Measurements from ENCODE around the gene TUBA8.
"Not testable (repeated sequence)": the region's sequence is repeated elsewhere in the genome, so short reads cannot be mapped to it uniquely, and the experiment has no call there.

TUBA8 gene

DNA sequence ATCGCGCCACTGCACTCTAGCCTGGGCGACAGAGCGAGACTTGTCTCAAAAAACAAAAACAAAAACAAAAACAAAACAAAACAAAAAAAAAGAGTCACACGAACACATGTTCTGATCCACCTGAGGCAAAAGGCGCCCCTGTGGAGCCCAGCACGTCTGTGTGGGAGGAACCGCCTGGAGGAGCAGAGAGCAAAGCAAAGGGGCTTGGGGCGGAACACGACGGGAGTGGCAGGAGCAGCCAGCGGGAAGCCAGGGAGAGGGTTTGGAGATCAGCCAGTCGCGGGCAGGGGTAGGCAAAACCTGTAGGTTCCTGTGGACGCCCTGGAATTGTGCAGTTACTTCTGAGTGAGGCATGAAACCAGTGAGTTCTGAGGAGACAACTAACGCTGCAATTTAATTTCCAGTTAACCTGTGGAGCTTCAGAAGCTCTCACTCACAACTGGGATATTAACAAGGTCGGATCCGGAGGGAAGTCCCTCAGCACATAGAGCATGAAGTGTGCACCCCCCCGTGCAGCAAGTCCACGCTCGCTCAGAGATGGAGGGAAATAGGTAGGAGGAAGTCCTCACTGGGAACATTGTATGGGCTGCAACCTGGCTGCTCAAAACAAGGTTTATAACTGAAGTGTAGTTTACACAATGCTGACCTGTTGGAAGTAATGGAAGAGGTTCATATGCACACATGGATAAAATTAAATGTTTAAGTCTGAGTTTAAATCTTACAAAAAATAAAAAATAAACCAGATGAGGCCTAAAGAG lies 26.1 kb downstream of the TUBA8 start:
- DNase-seq, result no peak

DNA sequence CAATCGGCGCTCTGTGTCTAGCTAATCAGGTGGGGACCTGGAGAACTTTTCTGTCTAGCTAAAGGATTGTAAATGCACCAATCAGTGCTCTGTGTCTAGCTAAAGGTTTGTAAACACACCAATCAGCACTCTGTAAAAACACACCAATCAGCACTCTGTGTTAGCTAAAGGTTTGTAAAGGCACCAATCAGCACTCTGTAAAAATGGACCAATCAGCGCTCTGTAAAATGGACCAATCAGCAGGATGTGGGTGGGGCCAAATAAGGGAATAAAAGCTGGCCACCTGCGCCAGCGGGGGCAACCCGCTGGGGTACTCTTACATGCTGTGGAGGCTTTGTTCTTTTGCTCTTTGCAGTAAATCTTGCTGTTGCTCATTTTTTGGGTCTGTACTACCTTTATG lies 30.4 kb downstream of the TUBA8 start:
- not testable (repeated sequence) for DNase-seq

DNA sequence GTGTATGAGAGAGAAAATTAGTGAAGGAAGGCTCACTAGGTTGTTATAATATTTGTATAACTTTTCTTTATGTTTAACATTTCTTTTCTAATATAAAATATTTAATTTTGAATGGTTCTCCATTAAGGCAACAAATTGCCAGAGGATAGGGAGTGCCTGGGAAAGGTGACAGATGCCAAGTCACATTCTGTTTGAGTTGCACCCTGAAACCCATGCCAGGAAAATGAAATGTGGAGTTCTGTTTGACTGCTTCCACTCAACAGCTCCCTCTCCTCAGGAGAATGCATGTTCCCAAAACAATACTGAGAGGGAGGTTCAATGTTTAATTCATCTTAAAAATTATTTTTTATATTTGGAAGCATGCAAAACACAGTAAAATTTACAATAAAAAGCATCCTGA lies 33.5 kb downstream of the TUBA8 start:
- DNase-seq, result no peak

DNA sequence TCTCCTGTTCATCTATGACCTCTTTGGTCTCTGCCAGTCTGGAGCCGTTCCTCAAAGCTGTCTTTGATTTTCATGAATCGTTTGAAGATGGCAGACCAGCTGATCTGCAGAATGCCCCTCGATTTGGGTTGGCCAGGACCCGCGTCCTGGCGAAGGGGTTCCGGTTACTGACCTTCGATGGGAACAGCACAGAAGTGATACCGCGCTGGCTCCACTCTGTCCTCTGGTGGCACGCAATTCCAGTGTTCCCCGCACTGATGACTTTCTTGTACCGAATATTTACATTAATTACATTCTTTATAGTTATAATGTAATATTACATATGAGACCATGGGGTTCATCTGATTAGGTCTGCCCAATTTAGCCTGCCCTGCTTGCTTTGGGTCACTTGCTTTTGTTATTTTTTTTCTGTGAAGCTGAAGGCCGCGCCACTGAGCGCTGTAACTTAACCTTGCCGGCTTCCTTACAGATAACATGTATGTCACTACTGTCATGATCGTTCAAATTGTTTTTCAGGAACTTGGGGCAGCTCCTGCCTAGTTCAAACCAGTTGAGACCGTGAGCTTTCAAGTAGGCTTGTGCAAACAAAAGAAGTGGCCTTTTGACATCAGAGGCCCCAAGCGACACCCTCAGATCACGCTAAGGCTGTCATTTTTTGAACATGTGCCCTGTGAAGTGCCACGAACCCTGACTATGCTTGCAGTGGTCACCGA lies 35.2 kb downstream of the TUBA8 start:
- DNase-seq, result no peak

DNA sequence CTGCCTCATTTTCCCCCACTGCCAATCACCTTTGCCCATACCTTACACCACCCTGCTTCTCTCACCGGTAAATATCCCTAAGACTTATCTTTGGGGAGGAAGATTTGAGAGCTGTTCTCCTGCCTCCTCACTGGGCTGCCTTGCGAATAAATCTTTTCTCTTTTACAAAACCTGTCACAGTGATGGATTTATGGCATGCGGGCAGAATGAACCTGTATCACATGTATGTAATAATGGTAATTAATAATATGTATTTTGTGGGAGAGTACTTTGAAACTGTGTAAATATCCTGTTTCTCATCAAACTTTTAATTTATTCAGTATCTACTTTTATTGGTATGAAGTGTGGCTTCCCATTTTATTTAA lies 35.8 kb downstream of the TUBA8 start:
- DNase-seq, result no peak

DNA sequence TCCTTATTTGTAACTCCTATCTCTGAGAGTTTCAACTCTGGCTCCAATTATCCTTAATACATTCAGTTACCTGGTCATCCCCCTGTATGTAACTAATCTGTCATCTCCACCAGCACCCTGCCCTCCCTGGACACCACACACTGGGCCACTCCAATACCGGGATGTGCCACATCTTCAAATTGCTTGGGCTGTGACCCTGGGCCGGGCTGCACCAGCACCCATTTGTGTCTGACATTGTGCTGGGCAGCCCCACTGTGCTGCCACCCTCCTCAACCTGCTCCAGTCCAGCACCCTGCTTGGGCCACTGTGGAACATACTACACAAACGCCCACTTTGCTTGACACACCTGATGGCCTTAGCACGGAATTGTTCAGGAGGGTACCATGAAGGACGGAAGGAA lies 37.2 kb downstream of the TUBA8 start:
- DNase-seq, result no peak

DNA sequence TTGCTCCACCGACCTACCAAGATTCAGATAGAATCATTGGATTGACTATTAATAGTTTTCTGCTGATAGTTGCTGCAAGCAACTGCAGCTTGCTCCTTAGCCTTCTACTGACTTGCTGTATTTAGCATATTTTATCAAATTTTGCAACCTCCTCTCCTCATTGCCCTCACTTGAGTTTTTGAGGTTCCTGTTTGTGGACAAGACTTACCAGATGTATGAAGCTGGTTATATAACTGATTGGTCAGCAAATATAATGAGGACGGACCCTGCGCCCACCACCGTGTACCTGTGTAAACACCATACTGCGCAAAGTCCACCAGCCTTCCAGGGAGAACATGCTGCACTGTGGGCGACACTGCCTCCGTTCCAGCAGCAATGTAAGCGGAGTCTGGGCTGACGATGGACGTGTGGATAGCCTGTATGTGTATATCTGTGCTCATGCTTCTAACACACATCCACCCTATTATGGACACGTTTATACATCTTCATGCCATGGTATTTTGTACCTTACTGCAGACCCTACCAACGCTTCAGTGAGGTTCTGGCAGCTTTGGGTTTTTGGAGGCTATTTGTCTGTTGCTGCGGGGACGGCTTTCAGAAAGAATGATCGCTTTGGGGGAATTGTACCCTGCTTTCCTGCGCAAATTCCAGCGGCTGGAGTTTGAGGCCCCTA lies 37.8 kb downstream of the TUBA8 start:
- no peak for DNase-seq

DNA sequence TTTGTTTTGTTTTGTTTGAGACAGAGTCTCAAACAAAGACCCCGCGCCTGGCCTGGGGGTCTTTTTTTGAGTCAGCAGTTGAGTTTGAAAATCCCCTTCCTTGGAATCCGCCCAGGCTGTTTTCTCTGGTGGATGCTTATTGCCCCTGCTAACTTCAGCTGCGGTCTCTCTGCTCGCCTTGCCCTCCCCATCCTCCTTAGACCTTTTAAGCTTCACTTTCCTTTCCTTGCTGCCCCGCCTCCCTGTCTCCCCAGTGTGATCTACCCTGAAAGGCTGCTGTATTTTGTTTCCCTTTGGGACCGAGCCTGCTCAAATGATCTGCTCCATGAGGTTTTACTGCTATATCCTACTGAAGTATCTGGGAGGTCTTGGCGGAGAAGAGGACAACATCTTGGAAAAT lies 41.9 kb downstream of the TUBA8 start:
- no peak for DNase-seq

DNA sequence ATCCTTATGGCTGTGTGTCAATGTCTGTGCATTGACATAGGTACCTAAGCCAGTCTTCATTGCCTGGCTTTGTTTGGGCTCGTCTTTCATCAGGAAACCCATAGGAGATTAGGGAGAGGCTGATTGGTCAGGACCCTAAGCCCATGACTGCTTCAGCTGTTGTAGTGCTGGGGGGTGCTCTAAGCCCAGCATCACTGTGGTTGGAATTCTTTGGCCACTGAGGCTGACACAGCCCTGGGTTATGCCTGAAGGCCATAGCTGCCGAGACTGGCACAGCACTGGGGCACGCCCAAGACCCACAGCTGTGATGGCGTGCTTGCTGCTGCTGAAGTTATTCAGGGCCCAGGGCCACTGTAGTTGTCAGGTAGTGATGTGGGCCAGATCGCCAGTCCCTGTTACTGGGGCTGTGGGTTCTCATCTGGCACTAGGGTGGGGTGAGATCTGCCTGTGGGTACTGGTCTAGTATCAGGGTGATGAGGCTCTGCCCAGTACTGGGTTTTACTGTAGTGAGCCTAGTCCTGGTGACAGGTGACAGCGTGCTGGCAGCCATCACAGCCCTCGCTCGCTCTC lies 44.3 kb downstream of the TUBA8 start:
- no peak for DNase-seq

DNA sequence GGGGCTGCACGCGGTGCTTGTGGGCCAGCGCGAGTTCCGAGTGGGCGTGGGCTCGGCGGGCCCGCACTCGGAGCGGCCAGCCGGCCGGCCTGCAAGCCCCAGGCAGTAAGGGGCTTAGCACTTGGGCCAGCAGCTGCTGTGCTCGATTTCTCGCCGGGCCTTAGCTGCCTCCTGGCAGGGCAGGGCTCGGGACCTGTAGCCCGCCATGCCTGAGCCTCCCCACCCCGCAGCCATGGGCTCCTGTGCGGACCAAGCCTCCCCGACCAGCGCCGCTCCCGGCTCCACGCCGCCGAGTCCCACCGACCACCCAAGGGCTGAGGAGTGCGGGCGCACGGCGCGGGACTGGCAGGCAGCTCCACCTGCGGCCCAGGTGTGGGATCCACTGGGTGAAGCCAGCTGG lies 44.9 kb downstream of the TUBA8 start:
- DNase-seq, result not testable (repeated sequence)

DNA sequence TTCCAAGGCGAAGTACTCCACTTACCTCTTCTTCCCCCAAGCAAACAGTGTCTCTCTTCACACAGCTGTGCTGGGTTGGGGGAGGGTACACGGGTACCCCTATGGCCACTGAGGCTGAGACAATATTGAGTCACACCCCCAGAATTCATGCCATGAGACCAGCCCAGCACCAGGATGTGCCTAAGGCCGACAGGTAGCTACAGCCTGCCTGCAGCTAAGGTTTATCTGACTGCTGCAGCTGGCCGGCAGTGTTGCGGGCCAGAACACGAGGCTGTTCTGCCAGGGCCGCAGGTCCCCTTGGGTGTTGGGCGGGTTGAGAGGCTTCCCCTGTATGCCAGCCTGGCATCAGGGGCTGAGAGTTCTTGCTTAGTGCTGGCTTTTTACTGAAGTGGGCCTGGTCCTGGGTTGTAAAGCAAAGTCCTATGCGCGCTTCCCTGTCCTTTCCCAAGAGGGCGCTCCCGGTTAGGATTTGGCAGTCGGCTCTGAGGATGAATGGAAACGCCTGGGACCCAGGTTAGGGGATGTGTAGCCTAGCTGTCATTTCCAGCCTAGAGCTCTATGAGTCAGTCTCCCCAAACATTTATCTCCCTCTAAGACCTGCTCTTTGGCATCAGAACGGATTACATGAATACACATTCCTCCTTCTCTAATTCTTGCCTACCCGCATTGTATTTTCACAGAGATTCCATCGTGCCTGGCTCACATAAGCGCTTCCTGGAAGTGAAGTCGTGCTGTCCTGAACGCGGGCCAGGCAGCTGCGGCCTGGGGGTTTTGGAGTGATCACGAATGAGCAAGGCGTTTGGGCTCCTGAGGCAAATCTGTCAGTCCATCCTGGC lies 46.5 kb downstream of the TUBA8 start:
- no peak for DNase-seq

DNA sequence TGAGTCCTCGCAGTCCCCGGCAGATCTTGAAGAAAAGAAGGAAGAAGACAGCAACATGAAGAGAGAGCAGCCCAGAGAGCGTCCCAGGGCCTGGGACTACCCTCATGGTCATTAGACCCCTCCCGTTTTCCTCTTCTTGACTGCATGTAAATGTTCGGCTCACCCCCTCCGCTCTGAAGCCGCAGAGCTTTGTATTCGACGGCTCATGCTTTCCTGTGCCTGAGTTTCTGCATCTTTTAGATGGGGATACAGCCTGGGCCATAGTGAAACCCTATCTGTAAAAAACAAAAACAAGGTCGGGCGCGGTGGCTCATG lies 47.1 kb downstream of the TUBA8 start:
- DNase-seq, result no peak

DNA sequence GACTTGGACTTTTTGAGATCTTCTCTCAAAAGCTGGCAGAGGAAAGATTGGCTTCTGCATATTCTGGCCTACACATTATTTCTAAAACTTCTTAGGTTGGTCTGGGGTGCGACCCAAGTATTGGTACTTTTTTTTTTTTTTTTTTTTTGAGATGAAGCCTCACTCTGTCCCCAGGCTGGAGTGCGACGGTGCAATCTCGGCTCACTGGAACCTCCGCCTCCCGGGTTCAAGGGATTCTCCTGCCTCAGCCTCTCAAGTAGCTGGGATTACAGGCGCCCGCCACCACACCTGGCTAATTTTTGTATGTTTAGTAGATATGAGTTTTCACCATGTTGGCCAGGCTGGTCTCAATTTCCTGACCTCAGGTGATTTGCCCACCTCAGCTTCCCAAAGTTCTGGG lies 50.0 kb downstream of the TUBA8 start:
- DNase-seq, result not testable (repeated sequence)

DNA sequence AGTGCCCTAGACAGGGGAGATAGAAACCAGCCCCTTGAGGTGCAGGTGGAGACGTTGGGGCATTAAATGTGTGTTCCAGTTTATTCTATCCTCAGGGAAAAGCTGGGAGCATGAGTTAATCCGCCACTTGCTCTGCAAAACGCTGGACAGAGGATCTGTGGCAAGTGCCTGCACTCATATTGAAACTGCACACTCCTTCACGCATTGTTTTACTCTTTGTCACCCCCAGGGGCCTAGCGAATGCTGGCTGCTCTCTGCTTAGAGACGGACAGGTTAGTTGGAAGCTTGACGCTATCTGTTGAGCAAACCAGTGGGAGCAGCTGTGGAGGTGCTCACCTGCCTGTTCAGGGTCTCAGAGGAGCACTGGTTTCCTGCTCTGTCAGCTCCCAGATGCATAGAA lies 53.2 kb downstream of the TUBA8 start:
- not testable (repeated sequence) for DNase-seq

DNA sequence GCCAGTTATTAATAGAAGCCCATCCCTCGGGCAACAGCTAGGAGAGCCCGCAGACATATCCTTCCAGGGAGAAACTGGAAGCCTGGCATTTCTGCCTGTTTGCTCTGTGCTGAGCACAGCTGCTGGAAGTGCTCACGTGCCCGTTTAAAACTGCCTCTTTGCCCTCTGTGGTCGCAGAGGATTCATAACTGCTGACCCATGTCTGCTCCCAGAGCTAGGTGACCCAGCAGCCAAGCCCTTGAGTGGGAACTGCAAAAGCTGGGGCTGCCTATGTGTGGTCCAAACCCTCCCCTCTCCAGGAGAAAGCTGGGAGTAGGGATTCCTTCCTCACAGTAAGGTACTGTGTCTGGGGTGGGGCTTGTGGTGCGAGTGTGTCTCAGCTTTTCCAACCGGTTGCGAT lies 54.0 kb downstream of the TUBA8 start:
- DNase-seq, result not testable (repeated sequence)

DNA sequence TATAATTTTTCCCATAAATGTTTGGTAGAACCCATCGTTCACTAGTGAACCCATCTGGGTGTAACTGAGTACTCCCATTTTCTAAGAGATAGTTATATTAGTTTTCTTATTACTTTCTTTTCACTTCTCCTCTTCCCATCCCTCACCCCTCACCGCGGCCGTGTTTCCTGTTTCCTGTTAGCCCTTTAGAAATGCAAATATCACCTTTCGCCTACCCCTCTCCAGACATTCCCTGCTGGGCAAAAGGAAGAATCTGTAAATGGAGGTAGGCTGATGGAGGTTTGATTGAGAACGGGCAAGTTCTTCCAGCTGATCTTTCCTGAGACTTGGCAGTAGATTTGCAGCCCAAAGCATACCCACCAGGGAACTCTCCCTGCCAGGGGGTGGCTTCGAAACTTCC lies 54.7 kb downstream of the TUBA8 start:
- DNase-seq, result not testable (repeated sequence)

DNA sequence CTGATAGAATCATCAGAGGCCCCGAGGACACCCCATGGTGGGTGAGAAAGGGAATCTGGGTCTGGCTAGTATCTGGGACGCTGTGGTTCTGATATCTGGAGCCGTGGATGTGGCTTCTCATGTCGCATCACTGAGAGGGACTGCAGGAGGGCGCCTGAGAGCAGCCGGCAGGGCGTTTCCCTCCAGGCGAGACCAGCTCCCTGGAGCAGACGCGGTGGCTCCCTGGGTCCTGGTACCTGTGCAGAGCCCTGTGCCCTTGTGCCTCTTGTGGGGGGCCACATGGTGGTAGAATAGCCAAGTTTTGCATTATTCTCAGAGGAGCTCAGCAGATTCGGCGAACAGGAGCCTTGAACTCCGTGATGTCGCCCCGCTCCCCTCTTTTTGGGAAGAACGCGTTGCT lies 59.7 kb downstream of the TUBA8 start:
- DNase-seq, result not testable (repeated sequence)

DNA sequence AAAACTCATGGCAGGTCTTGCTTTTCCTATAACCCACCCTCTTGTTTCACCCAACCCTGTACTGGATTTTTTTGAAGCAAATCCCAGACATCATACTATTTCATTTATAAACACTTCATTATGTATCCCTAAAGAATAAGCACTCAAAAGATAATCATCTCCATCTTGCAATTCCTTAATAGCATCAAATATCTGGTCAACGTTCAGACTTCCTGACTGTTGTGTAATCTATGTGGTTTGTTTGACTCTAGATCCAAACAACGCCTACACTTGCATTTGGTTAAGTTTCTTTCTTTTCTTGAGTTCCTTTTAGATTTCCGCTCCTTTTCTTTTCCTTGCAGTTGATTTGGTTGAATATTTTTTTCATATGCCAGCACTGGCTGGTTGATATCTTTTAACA lies 61.6 kb downstream of the TUBA8 start:
- not testable (repeated sequence) for DNase-seq

DNA sequence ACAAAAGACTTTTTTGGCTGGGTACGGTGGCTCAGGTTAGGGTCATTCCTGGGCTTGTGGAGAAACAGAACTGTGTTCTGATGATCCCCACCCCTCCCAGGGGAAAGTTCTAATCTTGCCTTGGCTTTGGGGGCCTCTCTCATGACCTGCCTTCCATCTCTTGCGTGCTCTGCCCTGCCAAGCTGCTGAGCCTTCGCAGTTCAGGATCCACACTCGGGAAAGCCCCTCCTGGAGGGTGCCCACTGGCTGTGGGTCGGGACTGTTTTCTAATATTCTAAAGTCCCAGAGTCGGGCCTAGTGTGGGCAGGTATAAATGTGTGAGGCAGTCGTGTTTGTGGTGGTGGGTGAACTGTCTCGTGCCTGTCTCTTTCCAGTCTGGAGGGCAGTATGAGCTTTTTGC lies 62.2 kb downstream of the TUBA8 start:
- not testable (repeated sequence) for DNase-seq

DNA sequence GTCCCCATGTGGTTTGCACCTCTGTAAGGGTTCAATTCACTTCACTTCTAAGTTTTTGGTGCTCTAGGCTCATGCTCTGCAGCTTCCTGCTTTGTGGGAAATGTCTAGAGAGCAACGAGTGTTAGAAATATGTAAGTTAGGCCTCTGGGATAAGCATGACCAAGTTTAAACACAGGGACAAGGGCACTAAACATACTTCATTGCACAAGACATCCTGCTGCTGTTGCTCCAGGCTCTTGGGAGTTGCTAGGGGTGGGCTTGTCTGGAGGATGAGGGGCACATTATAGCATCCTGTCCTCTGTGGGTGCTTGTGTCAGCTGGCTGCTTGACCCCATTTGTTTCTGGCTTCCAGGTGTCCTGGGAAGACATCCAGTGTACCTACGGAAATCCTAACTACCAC lies 62.8 kb downstream of the TUBA8 start:
- DNase-seq, result not testable (repeated sequence)
